Activated T-helper 9 cell treated with anti-CD3 and anti-CD28 coated beads, Interleukin-2, amount 50 U/mL, for 16 hours (primary cell): ENCODE measurements around the gene UBE2S.

Source experiments
- DNase-seq: peaks from one replicate; pipeline ENCODE4 v3.0.0-alpha.2; 2020; ENCODE audit warnings: low read depth

Gene UBE2S

GRCh38 chr19:55362174-55362989 is 45.2 kb downstream of the UBE2S start:
- DNase-seq = no peak

GRCh38 chr19:55360902-55361301 is 46.7 kb downstream of the UBE2S start:
- DNase-seq = no peak

- DNase-seq = no peak
Observed at GRCh38 chr19:55358943-55359908, 48.4 kb downstream of the UBE2S start.

GRCh38 chr19:55358493-55358892 is 49.1 kb downstream of the UBE2S start:
- no peak for DNase-seq

GRCh38 chr19:55355213-55355821 is 52.3 kb downstream of the UBE2S start:
- no peak for DNase-seq

GRCh38 chr19:55354698-55355212 is 52.8 kb downstream of the UBE2S start, which contains the start of gene COX6B2:
TSS of gene COX6B2 (minus strand) at chr19:55354719. CDS start at chr19:55354521, 198 bp downstream.
- DNase-seq = no peak

- DNase-seq = peak; percentile 32
Observed at GRCh38 chr19:55353803-55354697, 53.5 kb downstream of the UBE2S start.

- no peak for DNase-seq
Observed at GRCh38 chr19:55353356-55353802, 54.2 kb downstream of the UBE2S start.

- no peak for DNase-seq
Observed at GRCh38 chr19:55352549-55353145, 54.9 kb downstream of the UBE2S start.

GRCh38 chr19:55352040-55352439 is 55.5 kb downstream of the UBE2S start:
- DNase-seq = no peak

GRCh38 chr19:55350620-55351315 is 56.8 kb downstream of the UBE2S start:
- no peak for DNase-seq
